Measurements from ENCODE around the gene TPP2. TPM values are rescaled to one million over a fixed set of nuclear protein-coding genes. Genes with fewer than 3 reads are reported as not detected.

Gene TPP2
- total and polyA plus RNA-seq, 2 experiments from 2014 or later, result 15.0 to 47.3 TPM

- Histone ChIP-seq H3K9me3 (ENCODE audit: low read depth) (no peaks in the 10 kb centered on the region), H3K4me2 (no peak overlapping the region), H4K20me1 (ENCODE audit: insufficient read depth, poor library complexity, severe bottlenecking) (no peaks in the 10 kb centered on the region), H2AFZ (no peak overlapping the region), H3K4me3 (no peak overlapping the region), H3K9me2 (replicated peaks; ENCODE audit: insufficient read depth) (no peaks in the 10 kb centered on the region), H3K4me1 (ENCODE audit: insufficient read depth) (no peaks in the 10 kb centered on the region), H3K27me3 (no peaks in the 10 kb centered on the region), H3K36me3 (replicated peaks; ENCODE audit: insufficient read depth, low read depth) (peaks cover 3% of the 10 kb centered on the region), H3K27ac (no peak overlapping the region), H3K79me2 (no peaks in the 10 kb centered on the region)
- TF ChIP-seq EZH2phosphoT487 (IDR thresholded peaks at IDR 0.05; ENCODE audit: low read depth, severe bottlenecking, unreplicated experiment) (no peak), EZH2 (IDR thresholded peaks at IDR 0.05; ENCODE audit: borderline replicate concordance) (no peak)
- TF ChIP-seq, protein P1, sequence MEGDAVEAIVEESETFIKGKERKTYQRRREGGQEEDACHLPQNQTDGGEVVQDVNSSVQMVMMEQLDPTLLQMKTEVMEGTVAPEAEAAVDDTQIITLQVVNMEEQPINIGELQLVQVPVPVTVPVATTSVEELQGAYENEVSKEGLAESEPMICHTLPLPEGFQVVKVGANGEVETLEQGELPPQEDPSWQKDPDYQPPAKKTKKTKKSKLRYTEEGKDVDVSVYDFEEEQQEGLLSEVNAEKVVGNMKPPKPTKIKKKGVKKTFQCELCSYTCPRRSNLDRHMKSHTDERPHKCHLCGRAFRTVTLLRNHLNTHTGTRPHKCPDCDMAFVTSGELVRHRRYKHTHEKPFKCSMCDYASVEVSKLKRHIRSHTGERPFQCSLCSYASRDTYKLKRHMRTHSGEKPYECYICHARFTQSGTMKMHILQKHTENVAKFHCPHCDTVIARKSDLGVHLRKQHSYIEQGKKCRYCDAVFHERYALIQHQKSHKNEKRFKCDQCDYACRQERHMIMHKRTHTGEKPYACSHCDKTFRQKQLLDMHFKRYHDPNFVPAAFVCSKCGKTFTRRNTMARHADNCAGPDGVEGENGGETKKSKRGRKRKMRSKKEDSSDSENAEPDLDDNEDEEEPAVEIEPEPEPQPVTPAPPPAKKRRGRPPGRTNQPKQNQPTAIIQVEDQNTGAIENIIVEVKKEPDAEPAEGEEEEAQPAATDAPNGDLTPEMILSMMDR (IDR thresholded peaks at IDR 0.05; ENCODE audit: poor library complexity), result no peak
- DNase-seq (ENCODE audit: low spot score), result no peak
Measured at GRCh38 chr13:102659168-102659713, 62.5 kb downstream of the TPP2 start.

DNA sequence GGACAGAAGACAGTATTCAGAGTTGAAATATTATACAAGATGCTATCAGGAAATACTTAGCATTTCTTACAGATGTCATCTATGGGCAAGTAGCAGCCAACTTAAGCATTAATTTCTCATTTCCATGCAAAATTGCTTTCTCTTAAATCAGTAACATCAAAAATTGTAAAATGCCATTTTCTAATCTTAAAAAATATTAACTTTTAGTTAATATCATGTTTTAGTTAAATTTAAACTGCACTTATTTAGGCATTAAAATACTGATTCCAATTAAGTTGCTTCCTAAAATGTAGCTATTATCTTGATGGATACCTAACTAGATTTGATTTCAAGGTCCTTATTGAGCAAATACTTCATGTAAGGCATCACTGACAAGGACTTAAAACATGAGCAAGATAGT, 70.2 kb downstream of the TPP2 start:
- Histone ChIP-seq H3K27ac (no peak overlapping the region), H4K20me1 (ENCODE audit: insufficient read depth, poor library complexity, severe bottlenecking) (no peaks in the 10 kb centered on the region), H3K27me3 (no peaks in the 10 kb centered on the region), H3K4me3 (no peak overlapping the region), H3K4me2 (no peak overlapping the region), H3K9me3 (ENCODE audit: low read depth) (peaks cover 6% of the 10 kb centered on the region), H3K36me3 (replicated peaks; ENCODE audit: insufficient read depth, low read depth) (peaks cover 4% of the 10 kb centered on the region), H3K9me2 (replicated peaks; ENCODE audit: insufficient read depth) (no peaks in the 10 kb centered on the region), H3K4me1 (ENCODE audit: insufficient read depth) (no peaks in the 10 kb centered on the region), H2AFZ (no peak overlapping the region), H3K79me2 (no peaks in the 10 kb centered on the region)
- no peak for TF ChIP-seq EZH2 (IDR thresholded peaks at IDR 0.05; ENCODE audit: borderline replicate concordance)
- no peak for TF ChIP-seq EZH2phosphoT487 (IDR thresholded peaks at IDR 0.05; ENCODE audit: low read depth, severe bottlenecking, unreplicated experiment)
- TF ChIP-seq, protein P1 (IDR thresholded peaks at IDR 0.05; ENCODE audit: poor library complexity), result no peak
- no peak for DNase-seq (ENCODE audit: low spot score)

DNA sequence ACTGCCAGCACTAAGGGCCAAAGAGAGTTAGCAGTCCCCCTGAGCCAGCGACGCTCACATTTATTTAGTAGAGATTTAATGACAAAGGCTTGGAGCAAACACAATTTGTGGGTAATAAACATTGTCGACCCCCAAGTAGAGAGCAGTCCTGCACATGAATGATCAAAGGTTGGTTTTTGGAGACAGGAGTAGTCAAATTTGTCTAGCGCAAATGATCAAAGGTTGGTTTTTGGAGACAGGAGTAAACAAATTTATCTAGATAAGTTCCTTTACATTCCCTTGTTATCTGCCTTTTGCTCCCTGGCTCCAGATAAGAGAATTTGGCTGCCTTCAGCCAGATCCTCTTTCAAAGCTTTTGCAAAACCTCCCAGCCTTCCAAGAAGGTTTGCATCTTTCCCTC, 71.1 kb downstream of the TPP2 start:
- Histone ChIP-seq H2AFZ (no peak overlapping the region), H3K27ac (no peak overlapping the region), H3K79me2 (no peaks in the 10 kb centered on the region), H3K9me2 (replicated peaks; ENCODE audit: insufficient read depth) (no peaks in the 10 kb centered on the region), H4K20me1 (ENCODE audit: insufficient read depth, poor library complexity, severe bottlenecking) (no peaks in the 10 kb centered on the region), H3K27me3 (no peaks in the 10 kb centered on the region), H3K4me3 (no peak overlapping the region), H3K9me3 (ENCODE audit: low read depth) (peaks cover 6% of the 10 kb centered on the region), H3K36me3 (replicated peaks; ENCODE audit: insufficient read depth, low read depth) (peaks cover 4% of the 10 kb centered on the region), H3K4me2 (no peak overlapping the region), H3K4me1 (ENCODE audit: insufficient read depth) (no peaks in the 10 kb centered on the region)
- no peak for DNase-seq (ENCODE audit: low spot score)
- TF ChIP-seq EZH2phosphoT487 (IDR thresholded peaks at IDR 0.05; ENCODE audit: low read depth, severe bottlenecking, unreplicated experiment), result no peak
- TF ChIP-seq, protein P1 (IDR thresholded peaks at IDR 0.05; ENCODE audit: poor library complexity), result no peak
- no peak for TF ChIP-seq EZH2 (IDR thresholded peaks at IDR 0.05; ENCODE audit: borderline replicate concordance)
- WGBS (ENCODE audit: low lambda C conversion rate, missing lambda C conversion rate), result 85% methylated on average over 4 of the region's 4 CpGs

DNA sequence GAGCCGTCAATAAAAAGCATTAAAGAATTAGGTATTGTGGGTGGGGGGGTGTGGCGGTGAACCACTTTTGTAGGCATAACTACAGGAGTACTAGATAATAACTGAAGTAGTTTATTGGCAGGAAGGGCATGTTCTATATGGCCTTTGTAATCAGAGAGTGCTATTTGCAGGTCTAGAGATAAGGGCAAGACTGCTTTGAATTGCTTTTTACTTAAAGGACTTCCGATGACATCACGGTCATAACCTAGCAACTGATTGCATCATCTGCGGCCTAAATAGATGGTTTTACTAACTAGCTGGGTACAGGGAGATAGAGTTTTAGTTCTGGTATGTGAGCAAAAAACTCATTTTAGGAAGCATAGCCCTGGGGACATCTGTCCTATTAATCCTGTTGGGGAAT, 73.3 kb downstream of the TPP2 start:
- 66% methylated on average over 5 of the region's 5 CpGs for WGBS (ENCODE audit: low lambda C conversion rate, missing lambda C conversion rate)
- Histone ChIP-seq H3K27me3 (no peaks in the 10 kb centered on the region), H2AFZ (no peak overlapping the region), H4K20me1 (ENCODE audit: insufficient read depth, poor library complexity, severe bottlenecking) (no peaks in the 10 kb centered on the region), H3K9me3 (ENCODE audit: low read depth) (peaks cover 6% of the 10 kb centered on the region), H3K9me2 (replicated peaks; ENCODE audit: insufficient read depth) (no peaks in the 10 kb centered on the region), H3K79me2 (no peaks in the 10 kb centered on the region), H3K27ac (no peak overlapping the region), H3K4me1 (ENCODE audit: insufficient read depth) (no peaks in the 10 kb centered on the region), H3K36me3 (replicated peaks; ENCODE audit: insufficient read depth, low read depth) (peaks cover 4% of the 10 kb centered on the region), H3K4me3 (no peak overlapping the region), H3K4me2 (no peak overlapping the region)
- no peak for DNase-seq (ENCODE audit: low spot score)
- TF ChIP-seq, protein P1 (IDR thresholded peaks at IDR 0.05; ENCODE audit: poor library complexity), result no peak
